Measurements from ENCODE around the gene PSME2. TPM values are rescaled to one million over a fixed set of nuclear protein-coding genes. Genes with fewer than 3 reads are reported as not detected.

Gene PSME2
- polyA plus RNA-seq, 2 of the 4 experiments (the other 2 are of a cell fraction), result 137 to 144 TPM

GRCh38 chr14:24113379-24113800 lies 33.0 kb downstream of the PSME2 start:
- FAIRE-seq, result no peak

GRCh38 chr14:24110523-24110922 lies 35.9 kb downstream of the PSME2 start:
- POLR2A ChIA-PET, result interaction anchor here (6.1 kb wide), 1 partner anchor 17 kb away, joined by 38 read pairs; the partner anchor contains the start of gene PCK2
- CTCF ChIA-PET, result interaction anchor here (0.9 to 13.3 kb wide), 9 partner anchors 15 to 51 kb away, joined by 3 to 244 read pairs (median 4); partner anchors contain the start of genes IRF9, PCK2 and RNF31
- no peak overlapping the region for H3K4me2 ChIP-seq

More at GRCh38 chr14:24113379-24113800, 33.0 kb downstream of the PSME2 start:
- peak; percentile 14 to 24; a peak in 5 of 6 replicates for ATAC-seq
- H3K4me2 ChIP-seq, result peak overlapping the region; percentile 78
- peaks cover 17% of the 10 kb centered on the region; the same call in 1 of the 3 replicates for H3K4me1 ChIP-seq
- H3K4me3 ChIP-seq, result peak overlapping the region; percentile 62
- ChIA-PET CTCF (interaction anchor here (1.1 to 5.6 kb wide), 5 partner anchors 11 to 58 kb away, joined by 4 to 44 read pairs (median 6); partner anchors contain the start of gene IRF9), POLR2A (interaction anchor here (1.3 to 2.9 kb wide), 8 partner anchors 10 to 77 kb away, joined by 4 to 55 read pairs (median 22); partner anchors contain the start of genes CARMIL3, EMC9, IRF9 and PCK2)
- no peak for TF ChIP-seq FOSB (CRISPR knock-in tag; IDR thresholded peaks at IDR 0.05)
- TF ChIP-seq RCOR1 (IDR thresholded peaks at IDR 0.05; ENCODE audit: low read depth, low read length), result no peak
- TF ChIP-seq GATA3 (IDR thresholded peaks at IDR 0.05; ENCODE audit: borderline replicate concordance), result no peak
- TF ChIP-seq ESRRA (IDR thresholded peaks at IDR 0.05; ENCODE audit: borderline replicate concordance, low read length), result no peak
- TF ChIP-seq, protein P1, sequence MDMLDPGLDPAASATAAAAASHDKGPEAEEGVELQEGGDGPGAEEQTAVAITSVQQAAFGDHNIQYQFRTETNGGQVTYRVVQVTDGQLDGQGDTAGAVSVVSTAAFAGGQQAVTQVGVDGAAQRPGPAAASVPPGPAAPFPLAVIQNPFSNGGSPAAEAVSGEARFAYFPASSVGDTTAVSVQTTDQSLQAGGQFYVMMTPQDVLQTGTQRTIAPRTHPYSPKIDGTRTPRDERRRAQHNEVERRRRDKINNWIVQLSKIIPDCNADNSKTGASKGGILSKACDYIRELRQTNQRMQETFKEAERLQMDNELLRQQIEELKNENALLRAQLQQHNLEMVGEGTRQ (IDR thresholded peaks at IDR 0.05), result no peak
- TF ChIP-seq RAD21 (conservative IDR thresholded peaks at IDR 0.05 in 1 of 2, IDR thresholded peaks at IDR 0.05 in 1 of 2), result no peak
- TF ChIP-seq PBX3 (IDR thresholded peaks at IDR 0.05), result no peak
- no peak for TF ChIP-seq HOXA7 (CRISPR knock-in tag; IDR thresholded peaks at IDR 0.05)
- no peak for TF ChIP-seq PHF8 (IDR thresholded peaks at IDR 0.05; ENCODE audit: borderline replicate concordance, low read depth)
- no peak for TF ChIP-seq NR3C1 (IDR thresholded peaks at IDR 0.05)
- no peak for TF ChIP-seq FOXS1 (CRISPR knock-in tag; IDR thresholded peaks at IDR 0.05)
- no peak for TF ChIP-seq SREBF2 (IDR thresholded peaks at IDR 0.05)
- TF ChIP-seq, protein P2, sequence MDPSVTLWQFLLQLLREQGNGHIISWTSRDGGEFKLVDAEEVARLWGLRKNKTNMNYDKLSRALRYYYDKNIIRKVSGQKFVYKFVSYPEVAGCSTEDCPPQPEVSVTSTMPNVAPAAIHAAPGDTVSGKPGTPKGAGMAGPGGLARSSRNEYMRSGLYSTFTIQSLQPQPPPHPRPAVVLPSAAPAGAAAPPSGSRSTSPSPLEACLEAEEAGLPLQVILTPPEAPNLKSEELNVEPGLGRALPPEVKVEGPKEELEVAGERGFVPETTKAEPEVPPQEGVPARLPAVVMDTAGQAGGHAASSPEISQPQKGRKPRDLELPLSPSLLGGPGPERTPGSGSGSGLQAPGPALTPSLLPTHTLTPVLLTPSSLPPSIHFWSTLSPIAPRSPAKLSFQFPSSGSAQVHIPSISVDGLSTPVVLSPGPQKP (IDR thresholded peaks at IDR 0.05; ENCODE audit: low read depth, low read length), result no peak
- TF ChIP-seq ZC3H11A (IDR thresholded peaks at IDR 0.05), result no peak
- TF ChIP-seq RFX5 (IDR thresholded peaks at IDR 0.05), result no peak
- no peak for TF ChIP-seq E2F6 (IDR thresholded peaks at IDR 0.05; ENCODE audit: borderline replicate concordance, low read depth)
- TF ChIP-seq POLR2AphosphoS2 (conservative IDR thresholded peaks at IDR 0.05; ENCODE audit: low read length), result no peak
- no peak for TF ChIP-seq RARB (CRISPR knock-in tag; IDR thresholded peaks at IDR 0.05)
- TF ChIP-seq CHD4 (IDR thresholded peaks at IDR 0.05; ENCODE audit: borderline replicate concordance), result no peak
- no peak for TF ChIP-seq TP53 (CRISPR knock-in tag; IDR thresholded peaks at IDR 0.05)
- no peaks in the 10 kb centered on the region for H3K9me3 ChIP-seq
- 42% methylated on average over 15 of the region's 15 CpGs for WGBS (ENCODE audit: missing lambda C conversion rate)
- H3K27ac ChIP-seq, result peak overlapping the region; percentile 95 to 96
- DNase-seq (ENCODE audit: low read depth in 1 of 2, low spot score in 1 of 2), result no peak

More at GRCh38 chr14:24110523-24110922, 35.9 kb downstream of the PSME2 start:
- FAIRE-seq (no peak), ATAC-seq (no peak), DNase-seq (ENCODE audit: low read depth in 1 of 2, low spot score in 1 of 2) (no peak)
- Histone ChIP-seq H3K27ac (no peak overlapping the region), H3K4me3 (no peak overlapping the region), H3K4me1 (peaks cover 10% of the 10 kb centered on the region; the same call in 1 of the 3 replicates), H3K9me3 (no peaks in the 10 kb centered on the region)
- 67% methylated on average over 1 of the region's 1 CpG for WGBS (ENCODE audit: missing lambda C conversion rate)
- TF ChIP-seq KDM1A (IDR thresholded peaks at IDR 0.05; ENCODE audit: low read depth) (no peak), ZSCAN20 (CRISPR knock-in tag; IDR thresholded peaks at IDR 0.05) (no peak), HDAC2 (IDR thresholded peaks at IDR 0.05) (no peak), POLR2A (IDR thresholded peaks at IDR 0.05; ENCODE audit: low read length) (no peak), FOXS1 (CRISPR knock-in tag; IDR thresholded peaks at IDR 0.05) (no peak)
- TF ChIP-seq, protein P2 (IDR thresholded peaks at IDR 0.05; ENCODE audit: low read depth, low read length), result no peak
